BE2C (cell line): ENCODE results near the gene CD2.

Experiments used
- DNase-seq: peaks from one replicate; pipeline ENCODE4 v3.0.0-alpha.2; 2020
- H3K27me3 ChIP-seq: fragments of 250-450 bp; sonication (Bioruptor Pico); 2 replicates; pipeline ENCODE4 v1.5.1; 2020; ENCODE audit warnings: mild to moderate bottlenecking
- H3K36me3 ChIP-seq: fragments of 250-450 bp; sonication (Bioruptor Pico); 2 replicates; pipeline ENCODE4 v1.5.1; 2020; ENCODE audit warnings: mild to moderate bottlenecking
- H3K4me1 ChIP-seq: fragments of 250-450 bp; sonication (Bioruptor Pico); 2 replicates; pipeline ENCODE4 v1.5.1; 2020
- H3K4me3 ChIP-seq: 2 replicates; pipeline ENCODE4 v1.5.1; 2011; ENCODE audit warnings: low read depth, low read length
- H3K9me3 ChIP-seq: fragments of 250-450 bp; sonication (Bioruptor Pico); 2 replicates; pipeline ENCODE4 v1.5.1; 2020
- TF ChIP-seq, protein P1 (sequence below): IDR thresholded peaks from 2 replicates; pipeline ENCODE4 v1.5.1; 2012; ENCODE audit warnings: mild to moderate bottlenecking, low read depth, low read length

The CD2 gene

DNA sequence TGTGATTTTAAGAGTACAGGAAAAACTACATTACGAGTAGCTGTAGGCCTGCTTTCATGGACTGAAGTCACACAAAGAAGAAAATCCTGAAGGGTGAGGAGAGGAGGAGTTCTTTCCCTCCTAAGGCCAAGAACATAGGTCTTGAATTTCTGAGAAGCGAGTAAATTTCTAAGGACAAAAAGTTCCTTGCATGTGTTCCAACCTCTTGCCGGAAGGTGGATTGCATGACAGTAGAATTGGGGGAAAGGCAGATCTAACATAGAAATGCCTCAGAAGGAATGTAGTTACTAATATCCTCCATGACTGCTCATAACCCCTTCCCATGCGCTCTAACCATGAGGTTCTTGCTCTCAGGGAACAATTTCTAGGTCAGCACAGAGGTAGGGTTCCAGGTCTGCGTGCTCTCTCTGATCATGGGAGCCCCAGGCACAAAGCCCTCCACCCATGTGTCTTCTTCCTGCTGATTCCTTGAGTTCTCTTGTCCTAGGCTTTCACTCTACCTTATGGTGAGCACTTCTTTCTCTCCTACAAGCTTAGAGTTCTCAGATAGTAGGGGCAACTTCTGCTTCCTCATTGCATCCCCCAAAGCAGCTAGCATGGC lies 13.7 kb downstream of the CD2 start:
- TF ChIP-seq, protein P1, sequence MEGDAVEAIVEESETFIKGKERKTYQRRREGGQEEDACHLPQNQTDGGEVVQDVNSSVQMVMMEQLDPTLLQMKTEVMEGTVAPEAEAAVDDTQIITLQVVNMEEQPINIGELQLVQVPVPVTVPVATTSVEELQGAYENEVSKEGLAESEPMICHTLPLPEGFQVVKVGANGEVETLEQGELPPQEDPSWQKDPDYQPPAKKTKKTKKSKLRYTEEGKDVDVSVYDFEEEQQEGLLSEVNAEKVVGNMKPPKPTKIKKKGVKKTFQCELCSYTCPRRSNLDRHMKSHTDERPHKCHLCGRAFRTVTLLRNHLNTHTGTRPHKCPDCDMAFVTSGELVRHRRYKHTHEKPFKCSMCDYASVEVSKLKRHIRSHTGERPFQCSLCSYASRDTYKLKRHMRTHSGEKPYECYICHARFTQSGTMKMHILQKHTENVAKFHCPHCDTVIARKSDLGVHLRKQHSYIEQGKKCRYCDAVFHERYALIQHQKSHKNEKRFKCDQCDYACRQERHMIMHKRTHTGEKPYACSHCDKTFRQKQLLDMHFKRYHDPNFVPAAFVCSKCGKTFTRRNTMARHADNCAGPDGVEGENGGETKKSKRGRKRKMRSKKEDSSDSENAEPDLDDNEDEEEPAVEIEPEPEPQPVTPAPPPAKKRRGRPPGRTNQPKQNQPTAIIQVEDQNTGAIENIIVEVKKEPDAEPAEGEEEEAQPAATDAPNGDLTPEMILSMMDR, result no peak
- Histone ChIP-seq H3K4me1 (no peaks in the 10 kb centered on the region), H3K9me3 (no peaks in the 10 kb centered on the region), H3K4me3 (no peak overlapping the region), H3K36me3 (no peaks in the 10 kb centered on the region), H3K27me3 (peaks cover 3% of the 10 kb centered on the region; the same call in 1 of the 2 replicates)
- DNase-seq, result no peak

DNA sequence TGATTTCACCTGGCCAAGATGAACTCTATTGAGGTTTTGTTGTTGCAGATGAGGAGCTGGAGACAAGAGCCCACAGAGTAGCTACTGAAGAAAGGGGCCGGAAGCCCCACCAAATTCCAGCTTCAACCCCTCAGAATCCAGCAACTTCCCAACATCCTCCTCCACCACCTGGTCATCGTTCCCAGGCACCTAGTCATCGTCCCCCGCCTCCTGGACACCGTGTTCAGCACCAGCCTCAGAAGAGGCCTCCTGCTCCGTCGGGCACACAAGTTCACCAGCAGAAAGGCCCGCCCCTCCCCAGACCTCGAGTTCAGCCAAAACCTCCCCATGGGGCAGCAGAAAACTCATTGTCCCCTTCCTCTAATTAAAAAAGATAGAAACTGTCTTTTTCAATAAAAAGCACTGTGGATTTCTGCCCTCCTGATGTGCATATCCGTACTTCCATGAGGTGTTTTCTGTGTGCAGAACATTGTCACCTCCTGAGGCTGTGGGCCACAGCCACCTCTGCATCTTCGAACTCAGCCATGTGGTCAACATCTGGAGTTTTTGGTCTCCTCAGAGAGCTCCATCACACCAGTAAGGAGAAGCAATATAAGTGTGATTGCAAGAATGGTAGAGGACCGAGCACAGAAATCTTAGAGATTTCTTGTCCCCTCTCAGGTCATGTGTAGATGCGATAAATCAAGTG lies 14.3 kb downstream of the CD2 start:
- Histone ChIP-seq H3K4me3 (no peak overlapping the region), H3K4me1 (no peaks in the 10 kb centered on the region)

GRCh38 chr1:116769104-116769452 lies 14.8 kb downstream of the CD2 start:
- H3K36me3 ChIP-seq, result no peaks in the 10 kb centered on the region

More for the DNA sequence above, 14.3 kb downstream of the CD2 start:
- TF ChIP-seq, protein P1, result no peak
- H3K9me3 ChIP-seq, result no peaks in the 10 kb centered on the region
- H3K36me3 ChIP-seq, result no peaks in the 10 kb centered on the region
- peaks cover 3% of the 10 kb centered on the region; the same call in 1 of the 2 replicates for H3K27me3 ChIP-seq
- no peak for DNase-seq

DNA sequence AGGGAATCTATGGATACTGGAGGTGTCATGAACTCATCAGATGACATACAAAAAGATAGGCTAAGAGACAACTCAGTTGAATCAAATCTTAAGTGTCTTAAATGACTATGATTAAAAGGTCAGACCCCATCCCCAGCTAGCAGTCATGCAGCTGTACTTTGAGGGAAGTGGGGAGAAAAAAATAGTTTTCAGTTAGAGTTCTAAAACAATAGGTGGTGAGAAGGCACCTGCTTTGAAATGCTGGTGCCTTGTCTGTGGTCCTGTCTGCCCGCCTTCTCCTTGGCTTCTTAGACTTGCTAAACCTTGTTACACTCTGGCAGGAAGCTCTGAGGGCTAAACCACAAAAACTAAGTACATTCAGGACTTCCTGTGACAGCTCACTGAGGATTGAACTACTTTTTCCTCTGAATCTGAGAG lies 15.3 kb downstream of the CD2 start:
- H3K9me3 ChIP-seq, result no peaks in the 10 kb centered on the region
- no peak overlapping the region for H3K4me3 ChIP-seq
- H3K4me1 ChIP-seq, result no peaks in the 10 kb centered on the region
- H3K36me3 ChIP-seq, result no peaks in the 10 kb centered on the region
- no peak for DNase-seq
- TF ChIP-seq, protein P1, result no peak
- peaks cover 3% of the 10 kb centered on the region; the same call in 1 of the 2 replicates for H3K27me3 ChIP-seq

More at GRCh38 chr1:116769104-116769452, 14.8 kb downstream of the CD2 start:
- peaks cover 3% of the 10 kb centered on the region; the same call in 1 of the 2 replicates for H3K27me3 ChIP-seq
- H3K4me1 ChIP-seq, result no peaks in the 10 kb centered on the region
- no peak overlapping the region for H3K4me3 ChIP-seq
- H3K9me3 ChIP-seq, result no peaks in the 10 kb centered on the region
- TF ChIP-seq, protein P1, result no peak
- no peak for DNase-seq

- TF ChIP-seq, protein P1, result no peak
- no peaks in the 10 kb centered on the region for H3K4me1 ChIP-seq
Measured at GRCh38 chr1:116769994-116770393, 15.8 kb downstream of the CD2 start.

DNA sequence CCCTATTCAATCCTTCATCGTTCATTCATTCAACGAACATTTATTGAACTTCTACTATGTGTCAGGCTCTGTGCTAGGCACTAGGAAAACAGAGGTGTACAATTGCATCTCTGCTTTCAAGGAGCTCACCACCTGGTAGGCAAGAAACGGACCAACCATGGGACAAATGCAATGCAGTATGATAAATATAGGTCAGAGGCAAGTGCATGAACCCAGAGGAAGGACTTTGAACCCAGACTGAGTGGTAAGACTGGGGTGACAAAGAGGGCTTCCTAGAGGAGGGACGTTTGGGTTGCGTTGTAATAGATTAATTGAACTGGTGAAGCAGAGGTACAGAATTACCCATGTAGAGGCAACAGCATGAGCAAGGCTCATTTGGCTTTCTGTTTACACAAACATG lies 16.4 kb downstream of the CD2 start:
- Histone ChIP-seq H3K4me1 (no peaks in the 10 kb centered on the region), H3K27me3 (peaks cover 3% of the 10 kb centered on the region; the same call in 1 of the 2 replicates), H3K9me3 (no peaks in the 10 kb centered on the region), H3K4me3 (no peak overlapping the region), H3K36me3 (no peaks in the 10 kb centered on the region)
- no peak for DNase-seq
- TF ChIP-seq, protein P1, result no peak

More at GRCh38 chr1:116769994-116770393, 15.8 kb downstream of the CD2 start:
- no peaks in the 10 kb centered on the region for H3K36me3 ChIP-seq
- DNase-seq, result no peak
- H3K9me3 ChIP-seq, result no peaks in the 10 kb centered on the region
- peaks cover 3% of the 10 kb centered on the region; the same call in 1 of the 2 replicates for H3K27me3 ChIP-seq
- no peak overlapping the region for H3K4me3 ChIP-seq
